Common myeloid progenitor, CD34-positive (primary cell): ENCODE measurements around the gene SLC25A3.
"Not testable (repeated sequence)": the region's sequence is repeated elsewhere in the genome, so short reads cannot be mapped to it uniquely, and the experiment has no call there.

Experiments used
- CTCF ChIA-PET: fragments of 350-600 bp; sonication (Branson Sonifier 250); formaldehyde crosslinking; loops from one replicate; lab custom pipeline; 2021; ENCODE audit warnings: antibody characterized with exemption; lab: Charles Lee
- POLR2A ChIA-PET: fragments of 350-600 bp; sonication (Branson Sonifier 250); formaldehyde crosslinking; loops from one replicate; lab custom pipeline; 2021; ENCODE audit warnings: antibody characterized with exemption; lab: Charles Lee
- DNase-seq, 3 donors: peaks; one replicate each; pipeline versions ENCODE4 v3.0.0 to v3.0.0-alpha.2; 2013
- H3K27ac ChIP-seq, 2 experiments: 1 replicate in 1 of 2; 2 replicates in 1 of 2; pipeline ENCODE4 v1.7.0; 2013; ENCODE audit warnings: inconsistent platforms in 2 of 2, low read length in 2 of 2, mild to moderate bottlenecking in 2 of 2, low read depth in 1 of 2, moderate library complexity in 1 of 2; ENCODE audit not compliant: severe bottlenecking in 2 of 2, insufficient read depth in 1 of 2, poor library complexity in 1 of 2
- H3K27me3 ChIP-seq, 5 experiments: replicated peaks in 2 of 5; 1 replicate in 3 of 5; 2 replicates in 2 of 5; pipeline versions ENCODE4 v1.6.1 to v1.7.0; 2013; ENCODE audit warnings: low read length in 4 of 5, mild to moderate bottlenecking in 2 of 5, moderate library complexity in 2 of 5, inconsistent platforms in 1 of 5; ENCODE audit not compliant: insufficient read depth in 5 of 5, control insufficient read depth in 4 of 5
- H3K36me3 ChIP-seq, 4 experiments: 1 replicate in 2 of 4; 2 replicates in 2 of 4; pipeline versions ENCODE4 v1.6.1 to v1.7.0; 2013; ENCODE audit warnings: low read length in 3 of 4, control low read depth in 1 of 4, mild to moderate bottlenecking in 1 of 4; ENCODE audit not compliant: control insufficient read depth in 4 of 4, insufficient read depth in 4 of 4
- H3K4me1 ChIP-seq, 4 experiments: 1 replicate in 3 of 4; 2 replicates in 1 of 4; pipeline versions ENCODE4 v1.6.1 to v1.7.1; 2013; ENCODE audit warnings: low read length in 3 of 4, mild to moderate bottlenecking in 3 of 4, control low read depth in 1 of 4, inconsistent platforms in 1 of 4, moderate library complexity in 1 of 4; ENCODE audit not compliant: control insufficient read depth in 4 of 4, insufficient read depth in 4 of 4; ENCODE audit errors: control extremely low read depth in 1 of 4
- H3K4me3 ChIP-seq, 7 experiments: 1 replicate in 4 of 7; 2 replicates in 3 of 7; pipeline versions ENCODE4 v1.5.1 to v1.7.0; 2013; ENCODE audit warnings: mild to moderate bottlenecking in 7 of 7, low read length in 6 of 7, moderate library complexity in 6 of 7, inconsistent platforms in 2 of 7, low read depth in 2 of 7, control low read depth in 1 of 7; ENCODE audit not compliant: insufficient read depth in 4 of 7, control insufficient read depth in 1 of 7; ENCODE audit errors: extremely low read depth in 1 of 7
- H3K9me3 ChIP-seq, 5 experiments: 1 replicate in 4 of 5; 2 replicates in 1 of 5; pipeline versions ENCODE4 v1.6.1 to v1.7.1; 2013; ENCODE audit warnings: low read length in 4 of 5, mild to moderate bottlenecking in 2 of 5, inconsistent platforms in 1 of 5, low read depth in 1 of 5, moderate library complexity in 1 of 5; ENCODE audit not compliant: control insufficient read depth in 4 of 5, insufficient read depth in 2 of 5; ENCODE audit errors: control extremely low read depth in 1 of 5
- WGBS: methylation state at CpG from one replicate; pipeline ENCODE4 v1.1.5; 2013; ENCODE audit not compliant: insufficient coverage; 5-methylcytosine and 5-hydroxymethylcytosine counted together

Gene SLC25A3

GRCh38 chr12:98638009-98638408, 44.5 kb downstream of the SLC25A3 start:
- no peaks in the 10 kb centered on the region for H3K27me3 ChIP-seq
- ChIA-PET CTCF (interaction anchor here (1.1 to 1.9 kb wide), 4 partner anchors 8 to 23 kb away, joined by 3 to 5 read pairs (median 3); no protein-coding TSS in a partner anchor), POLR2A (no interaction called here)
- no peak for DNase-seq
- H3K4me1 ChIP-seq: peaks cover 0 to 9% (median 0%) of the 10 kb centered on the region in 4 experiments
- peaks cover 2 to 6% (median 3%) of the 10 kb centered on the region in 4 experiments for H3K36me3 ChIP-seq
- no peak overlapping the region for H3K27ac ChIP-seq
- no peak overlapping the region for H3K4me3 ChIP-seq
- no peaks in the 10 kb centered on the region for H3K9me3 ChIP-seq
- WGBS: 92% methylated on average over 2 of the region's 2 CpGs

GRCh38 chr12:98639491-98639890, 46.0 kb downstream of the SLC25A3 start:
- CTCF ChIA-PET: interaction anchor here (1.1 to 2.1 kb wide), 4 partner anchors 8 to 72 kb away, joined by 3 to 6 read pairs (median 3); no protein-coding TSS in a partner anchor
- no peak for DNase-seq
- Histone ChIP-seq H3K27ac (no peak overlapping the region), H3K4me3 (no peak overlapping the region), H3K9me3 (no peaks in the 10 kb centered on the region), H3K27me3 (no peaks in the 10 kb centered on the region), H3K36me3 (no peaks in the 10 kb centered on the region), H3K4me1 (peaks cover 0 to 12% (median 5%) of the 10 kb centered on the region in 4 experiments)
- 78% methylated on average over 1 of the region's 3 CpGs for WGBS
- POLR2A ChIA-PET: no interaction called here

GRCh38 chr12:98642801-98643200, 49.3 kb downstream of the SLC25A3 start:
- Histone ChIP-seq H3K4me3 (peak overlapping the region in 1 of 7 experiments; percentile 99), H3K4me1 (peaks cover 3 to 29% (median 16%) of the 10 kb centered on the region in 4 experiments)
- WGBS: 100% methylated on average over 1 of the region's 5 CpGs
- DNase-seq, POLR2A ChIA-PET, H3K27me3 ChIP-seq, H3K27ac ChIP-seq, H3K36me3 ChIP-seq, H3K9me3 ChIP-seq: not testable (repeated sequence)
- CTCF ChIA-PET: interaction anchor here (0.8 to 1.1 kb wide), 2 partner anchors 34 to 36 kb away, joined by 3 to 4 read pairs; no protein-coding TSS in a partner anchor

GRCh38 chr12:98644433-98644711, 50.9 kb downstream of the SLC25A3 start:
- no peaks in the 10 kb centered on the region for H3K9me3 ChIP-seq
- ChIA-PET CTCF (interaction anchor here (0.8 to 2.1 kb wide), 5 partner anchors 10 to 151 kb away, joined by 3 to 7 read pairs (median 3); no protein-coding TSS in a partner anchor), POLR2A (interaction anchor here (0.8 to 1.6 kb wide), 3 partner anchors 13 to 50 kb away, joined by 3 to 9 read pairs (median 3); partner anchors contain the start of gene SLC25A3)
- H3K4me3 ChIP-seq: peak overlapping the region; percentile 94 to 99 (median 98)
- peak overlapping the region; percentile 68 to 87 for H3K27ac ChIP-seq
- WGBS: 0% methylated on average over 20 of the region's 20 CpGs
- peaks cover 3 to 29% (median 17%) of the 10 kb centered on the region in 4 experiments for H3K4me1 ChIP-seq
- no peaks in the 10 kb centered on the region for H3K27me3 ChIP-seq
- H3K36me3 ChIP-seq: peaks cover 0 to 10% (median 5%) of the 10 kb centered on the region in 4 experiments
- DNase-seq: peak in 1 of 3 donors; percentile 70

GRCh38 chr12:98644712-98645571, 51.5 kb downstream of the SLC25A3 start, which contains the start of the genes APAF1 and IKBIP:
Gene APAF1, plus strand, starts transcription at chr12:98645290. Its CDS starts 3,070 bp downstream, at chr12:98648360.
Gene IKBIP, minus strand, starts transcription at chr12:98644788. Its CDS starts 87 bp downstream, at chr12:98644701.
- POLR2A ChIA-PET: interaction anchor here (1.0 to 1.6 kb wide), 2 partner anchors 14 to 51 kb away, joined by 3 to 9 read pairs; partner anchors contain the start of gene SLC25A3
- WGBS: under 1% methylated on average over 75 of the region's 91 CpGs
- Histone ChIP-seq H3K4me1 (peaks cover 3 to 29% (median 17%) of the 10 kb centered on the region in 4 experiments), H3K27me3 (no peaks in the 10 kb centered on the region), H3K4me3 (peak within 1 kb of the TSS; percentile 94 to 99 (median 98)), H3K27ac (peak within 1 kb of the TSS; percentile 68 to 87), H3K36me3 (peaks cover 4 to 16% (median 10%) of the 10 kb centered on the region in 4 experiments), H3K9me3 (no peaks in the 10 kb centered on the region)
- CTCF ChIA-PET: interaction anchor here (0.8 to 2.1 kb wide), 7 partner anchors 9 to 152 kb away, joined by 3 to 7 read pairs (median 5); partner anchors contain the start of gene SLC25A3
- DNase-seq: peak; percentile 94 to 97 (median 97)

GRCh38 chr12:98645572-98646067, 52.1 kb downstream of the SLC25A3 start:
- POLR2A ChIA-PET: interaction anchor here (0.9 kb wide), 1 partner anchor 49 kb away, joined by 8 read pairs; no protein-coding TSS in a partner anchor
- Histone ChIP-seq H3K36me3 (peaks cover 6 to 16% (median 16%) of the 10 kb centered on the region in 4 experiments), H3K27ac (peak overlapping the region in 1 of 2 experiments; percentile 87), H3K4me3 (peak overlapping the region; percentile 94 to 99 (median 98)), H3K27me3 (no peaks in the 10 kb centered on the region), H3K4me1 (peaks cover 3 to 29% (median 17%) of the 10 kb centered on the region in 4 experiments), H3K9me3 (no peaks in the 10 kb centered on the region)
- CTCF ChIA-PET: interaction anchor here (1.0 to 1.8 kb wide), 7 partner anchors 8 to 79 kb away, joined by 3 to 10 read pairs (median 5); partner anchors contain the start of gene SLC25A3
- peak; percentile 25 to 65 (median 62) for DNase-seq
- 0% methylated on average over 14 of the region's 24 CpGs for WGBS
